Measurements from ENCODE around the gene PRR35. TPM values are rescaled to one million over a fixed set of nuclear protein-coding genes. Genes with fewer than 3 reads are reported as not detected.

PRR35 gene
- total RNA-seq, 4 donors from 2014 or later: not detected

DNA sequence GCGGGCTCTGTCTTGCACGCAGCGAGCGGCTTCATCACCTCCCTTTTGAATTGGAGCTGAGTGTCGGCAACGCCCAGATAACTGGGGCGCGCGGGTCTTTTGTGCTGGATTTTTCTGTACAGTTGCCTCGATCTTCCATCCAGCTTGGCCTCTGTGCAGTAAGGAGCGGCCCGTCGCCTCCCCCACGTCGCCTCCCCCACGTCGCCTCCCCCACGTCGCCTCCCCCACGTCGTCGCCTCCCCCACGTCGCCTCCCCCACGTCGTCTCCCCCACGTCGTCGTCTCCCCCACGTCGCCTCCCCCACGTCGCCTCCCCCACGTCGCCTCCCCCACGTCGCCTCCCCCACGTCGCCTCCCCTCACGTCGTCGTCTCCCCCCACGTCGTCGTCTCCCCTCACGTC, 15.7 kb upstream of the PRR35 start:
- TF ChIP-seq CTCF (IDR thresholded peaks at IDR 0.05; ENCODE audit: low read depth): no peak

- no peak for TF ChIP-seq CTCF (IDR thresholded peaks at IDR 0.05; ENCODE audit: low read depth)
These were observed 13.1 kb upstream of the PRR35 start for GRCh38 chr16:546909-547770.

DNA sequence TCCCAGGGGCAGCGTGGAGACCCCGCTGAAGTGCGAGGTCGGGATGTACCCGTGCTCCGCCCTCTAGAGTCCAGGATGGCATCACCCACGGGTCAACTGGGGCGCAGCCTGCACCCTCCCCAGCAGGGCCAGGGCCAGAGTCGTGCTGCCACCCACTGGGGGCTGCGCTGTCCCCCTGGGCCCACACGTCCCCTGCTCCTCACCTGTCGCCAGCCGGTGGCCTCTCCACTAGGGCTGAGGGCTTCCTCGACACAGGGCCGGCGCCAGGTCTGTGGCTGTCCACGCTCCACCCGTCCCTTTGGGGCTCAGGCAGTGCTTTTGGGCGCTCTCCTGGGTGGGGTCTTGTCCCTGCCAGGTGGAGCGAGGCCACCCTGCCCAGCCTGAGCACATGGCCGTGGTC, 11.6 kb upstream of the PRR35 start:
- TF ChIP-seq CTCF (IDR thresholded peaks at IDR 0.05; ENCODE audit: low read depth): no peak

DNA sequence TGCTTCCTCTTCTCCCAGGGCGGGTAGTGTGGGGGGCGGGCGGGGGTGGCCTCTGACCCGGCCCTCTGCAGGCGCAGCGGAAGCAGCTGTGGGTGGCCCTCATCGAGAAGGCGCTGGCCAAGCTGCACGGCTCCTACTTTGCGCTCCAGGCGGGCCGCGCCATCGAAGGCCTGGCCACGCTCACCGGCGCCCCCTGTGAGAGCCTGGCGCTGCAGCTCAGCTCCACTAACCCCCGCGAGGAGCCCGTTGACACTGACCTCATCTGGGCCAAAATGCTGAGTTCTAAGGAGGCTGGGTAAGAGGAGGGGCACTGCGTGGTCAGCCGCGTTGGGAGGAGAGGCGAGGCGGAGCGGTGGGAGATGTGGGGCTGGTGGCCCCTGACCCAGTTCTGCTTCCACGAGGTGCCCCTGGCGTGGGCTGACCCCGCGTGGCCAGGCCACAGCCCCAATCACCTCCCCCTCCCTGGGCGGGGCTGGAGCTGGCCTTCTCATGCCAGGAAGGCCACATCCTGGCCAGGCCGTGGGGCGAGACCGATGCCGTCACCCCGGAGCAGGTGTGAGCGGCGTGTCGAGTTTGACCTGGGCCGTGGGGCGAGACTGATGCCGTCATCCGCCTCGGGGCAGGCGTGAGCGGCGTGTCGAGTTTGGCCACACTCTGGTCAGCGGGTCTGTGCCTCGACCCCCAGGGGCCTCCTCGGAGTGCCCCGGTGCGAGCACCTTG, 10.5 kb upstream of the PRR35 start:
- no peak for TF ChIP-seq CTCF (IDR thresholded peaks at IDR 0.05; ENCODE audit: low read depth)

DNA sequence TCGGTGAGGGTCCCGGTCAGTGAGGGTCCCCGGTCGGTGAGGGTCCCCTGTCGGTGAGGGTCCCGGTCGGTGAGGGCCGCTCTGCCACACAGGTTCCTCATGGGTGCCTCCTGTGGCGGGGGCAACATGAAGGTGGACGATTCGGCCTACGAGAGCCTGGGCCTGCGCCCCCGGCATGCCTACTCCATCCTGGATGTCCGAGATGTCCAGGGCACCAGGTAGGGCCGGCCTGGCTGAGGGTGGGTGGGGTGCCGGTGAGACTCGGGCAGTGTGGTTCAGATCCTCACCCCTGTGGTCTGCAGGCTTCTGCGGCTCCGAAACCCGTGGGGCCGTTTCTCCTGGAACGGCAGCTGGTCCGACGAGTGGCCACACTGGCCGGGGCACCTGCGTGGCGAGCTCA, 9.0 kb upstream of the PRR35 start:
- TF ChIP-seq CTCF (IDR thresholded peaks at IDR 0.05; ENCODE audit: low read depth): no peak

DNA sequence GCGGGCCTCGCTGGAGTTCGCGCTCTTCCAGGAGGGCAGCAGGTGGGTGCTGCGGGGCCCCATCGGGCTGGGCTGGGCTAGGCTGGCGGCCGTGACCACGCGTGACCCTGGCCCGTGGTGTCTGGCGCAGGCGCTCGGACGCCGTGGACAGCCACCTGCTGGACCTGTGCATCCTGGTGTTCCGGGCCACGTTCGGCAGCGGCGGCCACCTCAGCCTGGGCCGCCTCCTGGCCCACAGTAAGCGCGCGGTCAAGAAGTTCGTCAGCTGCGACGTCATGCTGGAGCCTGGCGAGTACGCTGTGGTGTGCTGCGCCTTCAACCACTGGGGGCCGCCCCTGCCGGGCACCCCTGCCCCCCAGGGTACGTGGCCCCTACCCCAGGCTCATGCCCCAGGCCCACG, 8.0 kb upstream of the PRR35 start:
- no peak for TF ChIP-seq CTCF (IDR thresholded peaks at IDR 0.05; ENCODE audit: low read depth)

DNA sequence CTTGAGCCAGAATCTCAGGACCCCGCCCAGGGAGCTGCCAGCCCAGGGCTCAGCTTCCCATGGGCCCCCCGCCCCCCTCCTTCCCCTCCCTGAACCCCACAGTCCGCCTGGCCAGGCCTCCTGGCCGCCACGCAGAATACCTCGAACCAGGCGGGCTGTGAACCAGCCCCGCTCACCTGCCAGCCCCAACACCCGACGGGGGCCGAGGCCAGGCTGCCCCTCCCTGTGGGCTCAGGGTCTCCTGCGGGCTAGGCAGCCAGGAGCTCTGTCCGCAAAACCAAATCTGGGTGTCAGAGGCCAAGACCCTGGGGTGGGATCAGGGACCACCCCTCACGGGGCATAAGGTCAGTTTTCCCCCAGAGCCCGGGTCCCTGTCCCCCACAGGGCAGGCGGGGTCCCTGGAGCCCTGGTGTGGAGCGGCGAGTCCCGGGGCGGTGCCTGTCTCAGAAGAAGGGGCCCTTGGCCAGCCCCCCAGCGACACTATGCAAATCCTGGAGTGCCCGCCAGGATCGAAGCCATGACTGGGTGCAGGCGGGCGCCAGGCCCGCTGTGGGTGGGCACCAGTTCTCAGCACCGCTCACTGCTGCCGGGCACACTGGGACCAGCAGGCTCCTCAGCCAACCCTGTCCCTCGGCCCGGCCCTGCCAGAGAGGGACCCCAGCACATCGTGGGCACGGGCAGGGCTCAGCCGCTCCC, 6.4 kb upstream of the PRR35 start:
- no peak for TF ChIP-seq CTCF (IDR thresholded peaks at IDR 0.05; ENCODE audit: low read depth)

Data from subcutaneous adipose tissue (tissue), 4 donors.